ENCODE data around the gene MBNL1.
"Not testable (repeated sequence)": the region's sequence is repeated elsewhere in the genome, so short reads cannot be mapped to it uniquely, and the experiment has no call there.

The MBNL1 gene

DNA sequence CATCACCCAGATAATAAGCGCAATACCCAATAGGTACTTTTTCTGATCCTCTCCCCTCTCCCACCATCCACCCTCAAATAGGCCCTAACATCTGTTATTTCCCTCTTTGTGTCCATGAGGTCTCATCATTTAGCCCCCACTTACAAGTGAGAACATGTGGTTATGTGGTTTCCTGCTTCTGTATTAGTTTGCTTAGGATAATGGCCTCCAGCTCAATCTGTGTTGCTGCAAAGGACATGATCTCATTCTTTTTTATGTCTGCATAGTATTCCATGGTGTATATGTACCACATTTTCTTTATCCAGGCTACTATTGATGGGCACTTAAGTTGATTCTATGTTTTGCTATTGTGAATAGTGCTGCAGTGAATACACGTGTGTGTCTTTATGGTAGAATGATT is 165.4 kb downstream of the MBNL1 start:
- no peaks in the 10 kb centered on the region for H3K9me3 ChIP-seq (replicated peaks; ENCODE audit: insufficient read depth, low read length)
- H2AFZ ChIP-seq (ENCODE audit: low read length) = no peak overlapping the region
- H3K4me2 ChIP-seq (ENCODE audit: low read depth, low read length) = no peak overlapping the region
- H3K27ac ChIP-seq (ENCODE audit: low read length) = no peak overlapping the region
- no peak for DNase-seq
- TF ChIP-seq CTCF (IDR thresholded peaks at IDR 0.05; ENCODE audit: low read length) = no peak
- no peak for TF ChIP-seq EZH2 (optimal IDR thresholded peaks at IDR 0.05; ENCODE audit: low read depth, low read length)
- no peak for TF ChIP-seq EZH2phosphoT487 (IDR thresholded peaks at IDR 0.05; ENCODE audit: low read length)
- 0 out of 2 replicates have a peak, but pooled peaks cover 10% of the 10 kb centered on the region for H3K36me3 ChIP-seq (replicated peaks; ENCODE audit: insufficient read depth, low read length)
- 0 out of 2 replicates have a peak, but pooled peaks cover 3% of the 10 kb centered on the region for H3F3A ChIP-seq (ENCODE audit: insufficient read depth, low read length)
- no peak overlapping the region for H3K9ac ChIP-seq (ENCODE audit: low read length)
- peaks cover 5% of the 10 kb centered on the region; the same call in 1 of the 2 replicates for H3K4me1 ChIP-seq (ENCODE audit: low read length)
- H3K9me2 ChIP-seq (replicated peaks; ENCODE audit: insufficient read depth, low read length) = no peaks in the 10 kb centered on the region
- H3K27me3 ChIP-seq (replicated peaks; ENCODE audit: insufficient read depth, low read length) = no peaks in the 10 kb centered on the region
- H3K4me3 ChIP-seq (ENCODE audit: low read length) = no peak overlapping the region
- H4K20me1 ChIP-seq (ENCODE audit: insufficient read depth, low read length) = peaks cover 30% of the 10 kb centered on the region
- H3K79me2 ChIP-seq (ENCODE audit: low read length) = peaks cover 98% of the 10 kb centered on the region

DNA sequence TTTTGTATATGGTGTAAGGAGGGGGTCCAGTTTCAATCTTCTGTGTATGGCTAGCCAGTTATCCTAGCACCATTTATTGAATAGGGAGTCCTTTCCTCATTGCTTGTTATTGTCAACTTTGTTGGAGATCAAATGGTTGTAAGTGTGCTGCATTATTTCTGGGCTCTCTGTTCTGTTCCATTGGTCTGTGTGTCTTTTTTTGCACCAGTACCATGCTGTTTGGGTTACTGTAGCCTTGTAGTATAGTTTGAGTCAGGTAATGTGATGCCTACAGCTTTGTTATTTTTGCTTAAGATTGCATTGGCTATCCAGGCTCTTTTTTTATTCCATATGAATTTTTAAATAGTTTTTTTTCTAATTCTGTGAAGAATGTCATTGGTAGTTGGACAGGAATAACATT is 166.5 kb downstream of the MBNL1 start:
- not testable (repeated sequence) for H3K4me3 ChIP-seq (ENCODE audit: low read length); H3K9ac ChIP-seq (ENCODE audit: low read length); H3K4me1 ChIP-seq (ENCODE audit: low read length); DNase-seq; H3K27ac ChIP-seq (ENCODE audit: low read length); H3K9me2 ChIP-seq (replicated peaks; ENCODE audit: insufficient read depth, low read length); H3K9me3 ChIP-seq (replicated peaks; ENCODE audit: insufficient read depth, low read length); H3K27me3 ChIP-seq (replicated peaks; ENCODE audit: insufficient read depth, low read length); H3F3A ChIP-seq (ENCODE audit: insufficient read depth, low read length); H2AFZ ChIP-seq (ENCODE audit: low read length); H3K4me2 ChIP-seq (ENCODE audit: low read depth, low read length)
- Histone ChIP-seq H3K79me2 (ENCODE audit: low read length) (peaks cover 98% of the 10 kb centered on the region), H3K36me3 (replicated peaks; ENCODE audit: insufficient read depth, low read length) (0 out of 2 replicates have a peak, but pooled peaks cover 10% of the 10 kb centered on the region), H4K20me1 (ENCODE audit: insufficient read depth, low read length) (peaks cover 35% of the 10 kb centered on the region)

- Histone ChIP-seq H3K36me3 (replicated peaks; ENCODE audit: insufficient read depth, low read length) (0 out of 2 replicates have a peak, but pooled peaks cover 10% of the 10 kb centered on the region), H4K20me1 (ENCODE audit: insufficient read depth, low read length) (peaks cover 37% of the 10 kb centered on the region), H3K79me2 (ENCODE audit: low read length) (peaks cover 98% of the 10 kb centered on the region), H3K9me3 (replicated peaks; ENCODE audit: insufficient read depth, low read length) (no peaks in the 10 kb centered on the region), H3K27ac (ENCODE audit: low read length) (no peak overlapping the region), H3K4me3 (ENCODE audit: low read length) (no peak overlapping the region), H3K9ac (ENCODE audit: low read length) (no peak overlapping the region), H2AFZ (ENCODE audit: low read length) (no peak overlapping the region), H3K9me2 (replicated peaks; ENCODE audit: insufficient read depth, low read length) (no peaks in the 10 kb centered on the region), H3F3A (ENCODE audit: insufficient read depth, low read length) (0 out of 2 replicates have a peak, but pooled peaks cover 3% of the 10 kb centered on the region), H3K4me1 (ENCODE audit: low read length) (peaks cover 5% of the 10 kb centered on the region; the same call in 1 of the 2 replicates), H3K4me2 (ENCODE audit: low read depth, low read length) (no peak overlapping the region), H3K27me3 (replicated peaks; ENCODE audit: insufficient read depth, low read length) (no peaks in the 10 kb centered on the region)
- no peak for DNase-seq
- no peak for TF ChIP-seq EZH2 (optimal IDR thresholded peaks at IDR 0.05; ENCODE audit: low read depth, low read length)
- no peak for TF ChIP-seq CTCF (IDR thresholded peaks at IDR 0.05; ENCODE audit: low read length)
- TF ChIP-seq EZH2phosphoT487 (IDR thresholded peaks at IDR 0.05; ENCODE audit: low read length) = no peak
These were observed 168.2 kb downstream of the MBNL1 start for GRCh38 chr3:152436707-152437590.

DNA sequence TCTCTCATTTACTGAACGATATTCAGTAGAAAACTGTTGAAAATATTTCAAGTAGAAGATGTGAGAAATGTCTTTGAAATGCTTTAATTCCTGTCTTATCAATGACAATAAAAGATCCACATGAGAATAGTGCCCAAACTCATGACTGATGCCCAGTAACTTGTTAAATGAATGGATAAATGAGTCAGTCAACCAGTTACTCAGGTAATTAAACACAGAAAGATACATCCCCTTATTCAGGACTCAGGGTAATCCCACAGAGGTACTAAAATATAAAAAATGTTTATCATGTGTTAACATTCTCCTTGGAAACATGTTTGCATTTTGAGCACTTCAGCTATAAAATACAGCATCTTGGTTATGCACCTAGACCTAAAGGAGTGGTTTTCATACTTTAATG is 169.5 kb downstream of the MBNL1 start:
- peaks cover 8% of the 10 kb centered on the region; the same call in 1 of the 2 replicates for H3F3A ChIP-seq (ENCODE audit: insufficient read depth, low read length)

More for the DNA sequence above, 169.5 kb downstream of the MBNL1 start:
- Histone ChIP-seq H3K4me1 (ENCODE audit: low read length) (peaks cover 5% of the 10 kb centered on the region; the same call in 1 of the 2 replicates), H3K36me3 (replicated peaks; ENCODE audit: insufficient read depth, low read length) (0 out of 2 replicates have a peak, but pooled peaks cover 4% of the 10 kb centered on the region), H2AFZ (ENCODE audit: low read length) (no peak overlapping the region), H3K27ac (ENCODE audit: low read length) (no peak overlapping the region), H3K9ac (ENCODE audit: low read length) (no peak overlapping the region), H4K20me1 (ENCODE audit: insufficient read depth, low read length) (peaks cover 37% of the 10 kb centered on the region), H3K27me3 (replicated peaks; ENCODE audit: insufficient read depth, low read length) (no peaks in the 10 kb centered on the region), H3K4me3 (ENCODE audit: low read length) (no peak overlapping the region), H3K9me2 (replicated peaks; ENCODE audit: insufficient read depth, low read length) (no peaks in the 10 kb centered on the region), H3K79me2 (ENCODE audit: low read length) (peaks cover 99% of the 10 kb centered on the region), H3K4me2 (ENCODE audit: low read depth, low read length) (no peak overlapping the region), H3K9me3 (replicated peaks; ENCODE audit: insufficient read depth, low read length) (no peaks in the 10 kb centered on the region)
- TF ChIP-seq CTCF (IDR thresholded peaks at IDR 0.05; ENCODE audit: low read length) (no peak), EZH2 (optimal IDR thresholded peaks at IDR 0.05; ENCODE audit: low read depth, low read length) (no peak), EZH2phosphoT487 (IDR thresholded peaks at IDR 0.05; ENCODE audit: low read length) (no peak)
- no peak for DNase-seq
